Heart left ventricle (tissue), 13 donors: ENCODE data around the gene BMP8A.
"Not testable (repeated sequence)": the region's sequence is repeated elsewhere in the genome, so short reads cannot be mapped to it uniquely, and the experiment has no call there.

Experiments used
- POLR2A ChIP-seq, 2 donors: fragments of 450-650 bp; IDR thresholded peaks; one replicate each; pipeline ENCODE4 v1.6.1; 2017; ENCODE audit warnings: antibody characterized with exemption in 2 of 2, mild to moderate bottlenecking in 2 of 2, moderate library complexity in 2 of 2
- TF ChIP-seq, protein P1 (sequence below), 12 donors: fragments of 200-600 bp; sonication (generic) in 4 of 12; IDR thresholded peaks; one replicate each; pipeline versions ENCODE4 v1.5.0 to v1.8.0; 2018 to 2022; ENCODE audit warnings: antibody characterized with exemption in 12 of 12, mild to moderate bottlenecking in 5 of 12
- donor health status: ischemic (EF 13 %, LVEDD 7.1; RV severe dilation, severe dysfunction).
- donor health status: DM: no; HTN: yes; CAD: no.
- donor health status: DM: no; HTN: no; CAD: no.
- donor health status: ischemic (EF 25% LVEDD 6.9; RV normal size, moderate dysfunction).
- donor health status: ischemic (EF 25% LVEDD 5.7; RV mildly dilated, moderate dysfunction).
- donor health status: ischemic (EF 35%, LVEDD 5.7; RV mildly dilated, moderate dysfunction).
- donor health status: nonischemic (EF 11% LVEDD 7.7; RV severe dilation, severe dysfunction).
- donor health status: DM: yes; HTN: yes; CAD: no.
- donor health status: PGD.
- donor health status: ischemic (EF 29% LVEDD 5.4; RV normal size, mild dysfunction).
- donor health status: nonischemic (EF 23%, LVEDD 6.1; RV moderate dilation, normal function).

DNA sequence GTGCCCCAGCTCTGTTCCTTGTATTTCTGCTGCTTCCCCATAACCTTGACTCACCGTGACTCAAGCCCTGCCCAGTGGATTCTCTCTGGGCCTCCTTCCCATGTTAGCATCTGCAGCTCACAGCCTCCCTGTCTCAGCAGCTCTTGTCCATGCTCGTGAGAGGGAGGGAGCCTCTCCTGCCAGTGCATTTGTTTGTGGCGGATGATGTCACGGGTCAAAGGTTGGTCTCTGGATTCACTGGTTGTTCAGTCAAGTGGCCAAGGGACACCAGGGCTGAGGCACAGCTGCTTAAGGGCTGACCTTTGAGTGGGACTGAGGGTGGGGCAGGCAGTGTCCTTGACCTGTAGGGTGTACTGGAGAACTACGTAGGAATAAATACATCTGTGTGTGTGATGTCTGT lies 27.9 kb downstream of the BMP8A start:
- TF ChIP-seq, protein P1, sequence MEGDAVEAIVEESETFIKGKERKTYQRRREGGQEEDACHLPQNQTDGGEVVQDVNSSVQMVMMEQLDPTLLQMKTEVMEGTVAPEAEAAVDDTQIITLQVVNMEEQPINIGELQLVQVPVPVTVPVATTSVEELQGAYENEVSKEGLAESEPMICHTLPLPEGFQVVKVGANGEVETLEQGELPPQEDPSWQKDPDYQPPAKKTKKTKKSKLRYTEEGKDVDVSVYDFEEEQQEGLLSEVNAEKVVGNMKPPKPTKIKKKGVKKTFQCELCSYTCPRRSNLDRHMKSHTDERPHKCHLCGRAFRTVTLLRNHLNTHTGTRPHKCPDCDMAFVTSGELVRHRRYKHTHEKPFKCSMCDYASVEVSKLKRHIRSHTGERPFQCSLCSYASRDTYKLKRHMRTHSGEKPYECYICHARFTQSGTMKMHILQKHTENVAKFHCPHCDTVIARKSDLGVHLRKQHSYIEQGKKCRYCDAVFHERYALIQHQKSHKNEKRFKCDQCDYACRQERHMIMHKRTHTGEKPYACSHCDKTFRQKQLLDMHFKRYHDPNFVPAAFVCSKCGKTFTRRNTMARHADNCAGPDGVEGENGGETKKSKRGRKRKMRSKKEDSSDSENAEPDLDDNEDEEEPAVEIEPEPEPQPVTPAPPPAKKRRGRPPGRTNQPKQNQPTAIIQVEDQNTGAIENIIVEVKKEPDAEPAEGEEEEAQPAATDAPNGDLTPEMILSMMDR (IDR thresholded peaks at IDR 0.05) = not testable (repeated sequence)
- not testable (repeated sequence) for TF ChIP-seq POLR2A (IDR thresholded peaks at IDR 0.05)
